Epithelial cell of proximal tubule (primary cell): ENCODE data around the gene VSTM4. TPM values are rescaled to one million over a fixed set of nuclear protein-coding genes. Genes with fewer than 3 reads are reported as not detected.

Experiments
- DNase-seq: peaks from one replicate; pipeline ENCODE4 v3.0.0-alpha.2; 2011; ENCODE audit warnings: low read depth
- H3K4me3 ChIP-seq: 2 replicates; pipeline ENCODE4 v1.5.1; 2011; ENCODE audit warnings: low read depth, mild to moderate bottlenecking, low read length
- CTCF ChIP-seq: conservative IDR thresholded peaks from 2 replicates; pipeline ENCODE4 v1.5.1; 2012; ENCODE audit warnings: low read depth, mild to moderate bottlenecking, low read length
- total RNA-seq: library from RNA; depleted of rRNA; stranded (reverse); fragments of >200 nt; gene quantifications from 2 replicates; pipeline ENCODE4 v1.2.3, GENCODE V29; 2015

The VSTM4 gene
- total RNA-seq, 1 donor from 2014 or later, result 0.40 TPM

- TF ChIP-seq CTCF, result no peak
- no peak overlapping the region for H3K4me3 ChIP-seq
- DNase-seq, result no peak
These were observed 89.9 kb downstream of the VSTM4 start for GRCh38 chr10:49025347-49025983.

- DNase-seq, result no peak
- H3K4me3 ChIP-seq, result no peak overlapping the region
- no peak for TF ChIP-seq CTCF
These were observed 90.8 kb downstream of the VSTM4 start for GRCh38 chr10:49024484-49024883.

GRCh38 chr10:49023752-49024151, 91.6 kb downstream of the VSTM4 start:
- no peak for TF ChIP-seq CTCF
- DNase-seq, result no peak
- H3K4me3 ChIP-seq, result no peak overlapping the region

GRCh38 chr10:49023071-49023470, 92.3 kb downstream of the VSTM4 start:
- no peak for DNase-seq
- no peak overlapping the region for H3K4me3 ChIP-seq
- TF ChIP-seq CTCF, result no peak

GRCh38 chr10:49021685-49022084, 93.6 kb downstream of the VSTM4 start:
- H3K4me3 ChIP-seq, result no peak overlapping the region
- DNase-seq, result no peak
- TF ChIP-seq CTCF, result no peak

- TF ChIP-seq CTCF, result no peak
- H3K4me3 ChIP-seq, result no peak overlapping the region
- DNase-seq, result no peak
These were observed 99.6 kb downstream of the VSTM4 start for GRCh38 chr10:49015700-49016099.

- DNase-seq, result no peak
These were observed 102.7 kb downstream of the VSTM4 start for GRCh38 chr10:49012603-49013002.

More at GRCh38 chr10:49012603-49013002, 102.7 kb downstream of the VSTM4 start:
- TF ChIP-seq CTCF, result no peak
- no peak overlapping the region for H3K4me3 ChIP-seq
